Vagina (tissue), 2 donors: Measurements from ENCODE around the gene PEA15.

Source experiments
- POLR2A ChIP-seq, 2 donors: fragments of 450-650 bp; IDR thresholded peaks; one replicate each; pipeline ENCODE4 v1.6.1; 2017; ENCODE audit warnings: antibody characterized with exemption in 2 of 2, mild to moderate bottlenecking in 2 of 2, moderate library complexity in 2 of 2
- TF ChIP-seq, protein P1 (sequence below), 3 experiments: fragments of 450-650 bp in 2 of 3; fragments of 200-600 bp in 1 of 3; sonication (generic) in 1 of 3; IDR thresholded peaks; one replicate each; pipeline ENCODE4 v1.5.1; 2017 to 2019; ENCODE audit warnings: antibody characterized with exemption in 3 of 3, mild to moderate bottlenecking in 2 of 3, moderate library complexity in 2 of 3

DNA sequence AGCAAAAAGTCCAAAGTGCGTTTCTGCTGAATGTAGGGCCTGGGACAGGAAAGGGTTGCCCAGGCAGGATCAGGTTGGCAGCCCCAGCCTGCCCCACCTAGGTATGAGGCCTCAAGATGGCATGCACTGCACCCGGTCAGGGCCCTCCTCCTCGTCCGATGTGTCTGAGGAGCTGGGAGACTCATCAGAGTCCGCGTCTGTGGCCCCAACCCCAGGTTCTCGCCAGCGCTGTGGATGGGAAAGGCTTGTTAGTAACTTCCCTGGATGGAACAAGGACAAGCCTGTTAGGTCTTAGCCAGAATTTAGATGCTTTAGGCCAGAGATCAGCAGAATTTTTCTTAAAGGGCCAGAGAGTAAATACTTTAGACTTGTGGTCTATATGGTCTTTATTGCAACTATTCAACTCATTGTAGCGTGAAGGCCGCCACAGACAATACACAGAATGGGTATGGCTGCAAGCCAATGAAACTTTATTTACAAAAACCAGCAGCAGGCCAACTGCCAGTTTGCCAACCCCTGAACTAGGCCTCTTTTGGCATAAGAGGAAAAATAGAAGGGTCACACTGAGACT, 12.4 kb downstream of the PEA15 start:
- no peak for TF ChIP-seq POLR2A (IDR thresholded peaks at IDR 0.05)
- TF ChIP-seq, protein P1, sequence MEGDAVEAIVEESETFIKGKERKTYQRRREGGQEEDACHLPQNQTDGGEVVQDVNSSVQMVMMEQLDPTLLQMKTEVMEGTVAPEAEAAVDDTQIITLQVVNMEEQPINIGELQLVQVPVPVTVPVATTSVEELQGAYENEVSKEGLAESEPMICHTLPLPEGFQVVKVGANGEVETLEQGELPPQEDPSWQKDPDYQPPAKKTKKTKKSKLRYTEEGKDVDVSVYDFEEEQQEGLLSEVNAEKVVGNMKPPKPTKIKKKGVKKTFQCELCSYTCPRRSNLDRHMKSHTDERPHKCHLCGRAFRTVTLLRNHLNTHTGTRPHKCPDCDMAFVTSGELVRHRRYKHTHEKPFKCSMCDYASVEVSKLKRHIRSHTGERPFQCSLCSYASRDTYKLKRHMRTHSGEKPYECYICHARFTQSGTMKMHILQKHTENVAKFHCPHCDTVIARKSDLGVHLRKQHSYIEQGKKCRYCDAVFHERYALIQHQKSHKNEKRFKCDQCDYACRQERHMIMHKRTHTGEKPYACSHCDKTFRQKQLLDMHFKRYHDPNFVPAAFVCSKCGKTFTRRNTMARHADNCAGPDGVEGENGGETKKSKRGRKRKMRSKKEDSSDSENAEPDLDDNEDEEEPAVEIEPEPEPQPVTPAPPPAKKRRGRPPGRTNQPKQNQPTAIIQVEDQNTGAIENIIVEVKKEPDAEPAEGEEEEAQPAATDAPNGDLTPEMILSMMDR (IDR thresholded peaks at IDR 0.05) = no peak
